Testis (tissue), 2 donors: ENCODE measurements around the gene RPL9.

Source experiments
- CTCF ChIP-seq, 3 experiments: fragments of 450-650 bp in 2 of 3; fragments of 200-600 bp in 1 of 3; sonication (generic) in 1 of 3; IDR thresholded peaks; one replicate each; pipeline ENCODE4 v1.5.1; 2016 to 2019; ENCODE audit warnings: antibody characterized with exemption in 3 of 3, mild to moderate bottlenecking in 2 of 3, moderate library complexity in 1 of 3
- POLR2A ChIP-seq: fragments of 450-650 bp; IDR thresholded peaks from one replicate; pipeline ENCODE4 v1.6.1; 2017; ENCODE audit warnings: antibody characterized with exemption, mild to moderate bottlenecking, moderate library complexity

GRCh38 chr4:39433878-39434492, 24.7 kb downstream of the RPL9 start:
- TF ChIP-seq CTCF (IDR thresholded peaks at IDR 0.05) (no peak), POLR2A (no peak)
